ENCODE data around the gene TRIM47.

Gene TRIM47

DNA sequence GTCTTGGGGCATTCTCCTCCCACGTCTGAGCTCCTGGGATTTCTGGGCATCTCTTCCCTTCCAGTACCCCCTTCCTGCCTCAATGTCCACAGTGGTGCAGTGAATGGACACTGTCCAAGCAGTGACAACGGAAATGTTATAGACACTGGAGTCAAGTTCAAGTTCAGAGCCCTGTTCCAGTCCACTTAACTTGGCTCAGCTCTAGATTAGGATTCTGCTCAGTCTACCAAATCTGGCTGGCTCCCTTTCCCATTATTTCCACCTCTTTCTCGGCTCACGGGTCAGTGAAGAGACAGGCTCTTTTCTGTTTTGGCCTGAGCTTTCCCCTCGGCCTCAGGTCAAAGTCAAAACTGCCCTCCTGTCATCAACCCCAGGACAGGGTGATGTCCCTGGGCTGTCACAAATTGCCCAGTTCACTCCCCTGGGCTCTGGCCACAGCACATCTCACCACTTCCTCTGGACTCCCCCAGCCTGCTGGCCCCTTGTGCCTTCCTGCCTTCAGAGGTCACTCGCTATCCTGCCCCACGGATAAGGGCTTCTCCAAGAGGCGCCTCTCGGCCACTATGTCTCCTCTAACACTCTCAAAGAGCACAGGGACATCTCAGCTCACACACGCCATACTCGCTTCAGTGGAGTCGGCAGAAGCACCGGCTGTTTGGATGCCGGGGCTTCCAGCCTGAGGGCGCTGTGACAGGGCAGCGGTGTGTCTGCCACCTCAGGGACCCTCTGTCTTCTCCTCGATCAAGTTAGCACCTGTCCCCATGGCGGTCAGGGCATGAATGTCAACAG is 44.0 kb upstream of the TRIM47 start:
- TF ChIP-seq, protein P1, sequence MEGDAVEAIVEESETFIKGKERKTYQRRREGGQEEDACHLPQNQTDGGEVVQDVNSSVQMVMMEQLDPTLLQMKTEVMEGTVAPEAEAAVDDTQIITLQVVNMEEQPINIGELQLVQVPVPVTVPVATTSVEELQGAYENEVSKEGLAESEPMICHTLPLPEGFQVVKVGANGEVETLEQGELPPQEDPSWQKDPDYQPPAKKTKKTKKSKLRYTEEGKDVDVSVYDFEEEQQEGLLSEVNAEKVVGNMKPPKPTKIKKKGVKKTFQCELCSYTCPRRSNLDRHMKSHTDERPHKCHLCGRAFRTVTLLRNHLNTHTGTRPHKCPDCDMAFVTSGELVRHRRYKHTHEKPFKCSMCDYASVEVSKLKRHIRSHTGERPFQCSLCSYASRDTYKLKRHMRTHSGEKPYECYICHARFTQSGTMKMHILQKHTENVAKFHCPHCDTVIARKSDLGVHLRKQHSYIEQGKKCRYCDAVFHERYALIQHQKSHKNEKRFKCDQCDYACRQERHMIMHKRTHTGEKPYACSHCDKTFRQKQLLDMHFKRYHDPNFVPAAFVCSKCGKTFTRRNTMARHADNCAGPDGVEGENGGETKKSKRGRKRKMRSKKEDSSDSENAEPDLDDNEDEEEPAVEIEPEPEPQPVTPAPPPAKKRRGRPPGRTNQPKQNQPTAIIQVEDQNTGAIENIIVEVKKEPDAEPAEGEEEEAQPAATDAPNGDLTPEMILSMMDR (conservative IDR thresholded peaks at IDR 0.05; ENCODE audit: low read depth, low read length): no peak
- no peak for DNase-seq (ENCODE audit: low read depth)
- H3K4me3 ChIP-seq (ENCODE audit: low read depth, low read length): no peak overlapping the region

DNA sequence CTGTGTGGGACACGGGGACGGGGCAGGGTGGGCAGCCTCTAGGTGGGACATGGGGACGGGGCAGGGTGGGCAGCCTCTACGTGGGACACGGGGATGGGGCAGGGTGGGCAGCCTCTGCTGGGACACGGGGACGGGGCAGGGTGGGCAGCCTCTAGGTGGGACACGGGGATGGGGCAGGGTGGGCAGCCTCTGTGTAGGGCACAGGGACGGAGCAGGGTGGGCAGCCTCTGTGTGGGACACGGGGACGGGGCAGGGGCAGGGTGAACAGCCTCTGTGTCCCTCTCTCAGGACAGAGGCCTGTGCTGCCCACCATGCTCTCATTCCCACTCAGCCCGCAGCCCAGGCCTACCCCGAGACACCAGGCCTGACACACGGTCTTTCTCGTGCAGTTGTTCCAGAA is 43.2 kb upstream of the TRIM47 start:
- DNase-seq (ENCODE audit: low read depth): no peak
- no peak overlapping the region for H3K4me3 ChIP-seq (ENCODE audit: low read depth, low read length)
- TF ChIP-seq, protein P1 (conservative IDR thresholded peaks at IDR 0.05; ENCODE audit: low read depth, low read length): no peak

DNA sequence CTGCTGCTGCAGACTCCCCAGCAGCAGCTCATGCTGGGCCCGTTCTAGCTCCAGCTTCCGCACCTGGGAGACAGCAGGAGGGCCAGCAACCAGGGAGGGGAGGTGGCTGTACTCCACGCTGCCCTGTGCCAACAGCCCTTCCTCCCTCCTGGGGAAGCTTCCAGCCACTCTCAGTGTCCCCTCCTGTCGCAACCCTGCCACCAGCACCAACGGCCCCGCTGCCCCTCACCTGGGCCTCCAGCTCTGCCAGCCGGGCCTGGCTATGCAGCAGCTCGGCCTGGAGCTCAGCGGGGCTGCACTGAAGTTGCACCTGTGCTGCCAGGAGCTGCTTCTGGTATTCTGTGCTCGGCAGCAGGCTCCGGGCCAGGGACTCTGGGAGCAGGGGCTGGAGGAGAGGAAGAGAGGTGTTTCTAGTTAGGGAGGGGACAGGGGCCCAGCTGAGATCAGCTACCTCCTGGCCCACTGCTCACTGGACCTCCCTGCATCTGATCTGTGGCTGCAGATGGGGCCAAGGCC is 41.7 kb upstream of the TRIM47 start:
- TF ChIP-seq, protein P1 (conservative IDR thresholded peaks at IDR 0.05; ENCODE audit: low read depth, low read length): no peak

DNA sequence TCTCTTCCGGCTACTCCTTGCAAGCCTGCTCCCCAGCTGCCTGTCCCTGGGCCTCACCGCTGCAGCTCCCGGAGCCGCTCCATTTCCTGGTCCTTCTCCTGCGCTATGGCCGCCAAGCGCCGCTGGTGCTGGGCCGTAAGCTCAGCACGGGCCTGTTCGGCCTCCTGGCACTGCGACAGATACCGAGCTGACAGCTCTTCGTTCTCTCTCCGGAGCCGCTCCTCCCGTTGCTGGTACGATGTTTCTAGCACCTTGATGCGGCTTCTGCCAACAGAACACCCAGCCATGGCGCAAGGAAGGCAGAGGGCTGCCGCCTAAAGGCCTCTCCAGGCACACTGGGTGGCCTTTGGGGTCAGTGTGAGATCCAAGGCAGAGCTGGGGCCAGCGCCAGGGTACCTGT is 41.2 kb upstream of the TRIM47 start:
- no peak overlapping the region for H3K4me3 ChIP-seq (ENCODE audit: low read depth, low read length)
- DNase-seq (ENCODE audit: low read depth): no peak
- TF ChIP-seq, protein P1 (conservative IDR thresholded peaks at IDR 0.05; ENCODE audit: low read depth, low read length): no peak

More for the DNA sequence above, 41.7 kb upstream of the TRIM47 start:
- no peak overlapping the region for H3K4me3 ChIP-seq (ENCODE audit: low read depth, low read length)
- DNase-seq (ENCODE audit: low read depth): no peak

DNA sequence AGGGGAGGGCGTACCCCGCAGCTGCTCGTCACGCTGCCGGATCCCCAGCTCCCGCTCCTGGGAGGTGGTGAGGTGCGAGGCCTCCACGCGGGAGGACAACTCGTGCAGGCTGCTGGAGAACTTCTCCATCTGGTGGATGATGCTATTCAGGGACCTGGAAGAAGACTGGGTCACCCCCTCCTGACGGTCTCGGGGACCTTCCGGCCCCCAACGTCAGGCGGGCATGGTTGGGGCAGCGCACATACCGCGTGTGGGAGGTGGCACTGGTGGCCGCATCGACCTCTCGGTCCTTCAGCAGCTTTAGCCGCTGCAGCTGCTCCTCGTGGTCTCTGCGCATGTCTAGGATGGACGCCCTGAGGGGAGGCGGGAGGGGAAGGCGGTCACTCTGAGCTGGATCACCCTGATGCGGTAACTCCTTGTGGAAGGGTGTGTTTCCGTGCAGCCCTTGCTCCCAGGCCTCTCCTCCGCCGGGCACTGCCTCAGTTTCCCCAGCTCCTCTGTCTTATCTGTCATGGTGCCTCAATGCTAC is 39.6 kb upstream of the TRIM47 start:
- TF ChIP-seq, protein P1 (conservative IDR thresholded peaks at IDR 0.05; ENCODE audit: low read depth, low read length): no peak

DNA sequence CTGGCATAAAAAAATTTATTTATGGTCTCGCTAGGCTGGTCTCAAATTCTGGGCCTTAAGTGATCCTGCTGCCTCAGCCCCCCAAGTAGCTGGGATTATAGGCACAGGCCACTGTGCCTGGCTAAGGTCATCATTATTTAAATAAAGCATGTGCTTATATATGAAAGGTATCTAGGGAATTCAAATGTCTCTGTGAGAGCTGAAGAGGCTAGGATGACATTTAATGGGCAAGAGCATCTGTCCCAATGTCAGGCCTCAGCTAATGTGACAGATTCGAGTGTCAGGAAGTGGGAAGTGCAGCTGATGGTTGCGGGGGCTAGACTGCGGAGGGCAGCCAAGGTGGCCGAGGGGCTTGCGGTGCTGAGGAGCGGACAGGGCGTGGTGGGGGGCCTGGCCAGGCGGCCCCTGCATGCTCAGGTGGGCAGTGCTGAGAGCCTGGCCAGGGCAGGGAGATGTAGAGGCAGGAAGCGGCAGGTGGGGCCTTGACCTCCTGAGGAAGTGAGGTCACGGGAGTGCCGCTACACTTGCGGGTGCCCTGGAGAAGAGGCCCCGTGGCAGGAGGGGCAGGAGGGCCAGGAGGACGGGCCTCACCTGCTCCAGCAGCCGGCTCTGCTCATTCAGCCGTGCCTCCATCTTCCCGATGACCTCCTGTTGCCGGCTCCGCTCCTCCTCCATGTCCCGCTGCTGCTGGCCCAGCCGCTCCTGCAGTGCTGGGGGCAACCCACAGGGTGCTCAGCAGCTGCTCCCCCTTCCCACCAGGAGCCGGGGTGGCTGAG is 38.9 kb upstream of the TRIM47 start:
- H3K4me3 ChIP-seq (ENCODE audit: low read depth, low read length): no peak overlapping the region
- TF ChIP-seq, protein P1 (conservative IDR thresholded peaks at IDR 0.05; ENCODE audit: low read depth, low read length): no peak
- DNase-seq (ENCODE audit: low read depth): no peak

More for the DNA sequence above, 39.6 kb upstream of the TRIM47 start:
- DNase-seq (ENCODE audit: low read depth): no peak
- H3K4me3 ChIP-seq (ENCODE audit: low read depth, low read length): no peak overlapping the region

Data from choroid plexus epithelial cell (primary cell).